HG02678 (cell line): Measurements from ENCODE around the gene CCND1.
"Not testable (repeated sequence)": the region's sequence is repeated elsewhere in the genome, so short reads cannot be mapped to it uniquely, and the experiment has no call there.

Source experiments
- ATAC-seq: cut with Tn5 transposase; IDR thresholded peaks from one replicate; pipeline ENCODE4 v1.9.1; 2021; ENCODE audit warnings: mild to moderate bottlenecking, moderate library complexity; ENCODE audit not compliant: unreplicated experiment

The CCND1 gene

GRCh38 chr11:69617682-69618081 is 23.3 kb upstream of the CCND1 start:
- ATAC-seq, result no peak

GRCh38 chr11:69618237-69618636 is 22.7 kb upstream of the CCND1 start:
- ATAC-seq, result no peak

- no peak for ATAC-seq
These were observed 20.2 kb upstream of the CCND1 start for GRCh38 chr11:69620683-69621290.

GRCh38 chr11:69622097-69622681 is 18.8 kb upstream of the CCND1 start:
- not testable (repeated sequence) for ATAC-seq

GRCh38 chr11:69624293-69624692 is 16.7 kb upstream of the CCND1 start:
- ATAC-seq, result no peak

- no peak for ATAC-seq
These were observed 15.5 kb upstream of the CCND1 start for GRCh38 chr11:69625476-69625875.

GRCh38 chr11:69627551-69627950 is 13.4 kb upstream of the CCND1 start:
- no peak for ATAC-seq

GRCh38 chr11:69630017-69630416 is 10.9 kb upstream of the CCND1 start:
- ATAC-seq, result no peak

- ATAC-seq, result no peak
These were observed 10.5 kb upstream of the CCND1 start for GRCh38 chr11:69630424-69630823.

- no peak for ATAC-seq
These were observed 8.1 kb upstream of the CCND1 start for GRCh38 chr11:69632900-69633299.

- ATAC-seq, result no peak
These were observed 6.9 kb upstream of the CCND1 start for GRCh38 chr11:69634069-69634468.

GRCh38 chr11:69634590-69634989 is 6.4 kb upstream of the CCND1 start:
- ATAC-seq, result no peak

- no peak for ATAC-seq
These were observed 5.8 kb upstream of the CCND1 start for GRCh38 chr11:69635195-69635594.

- no peak for ATAC-seq
These were observed 5.0 kb upstream of the CCND1 start for GRCh38 chr11:69635804-69636511.

- no peak for ATAC-seq
These were observed 4.3 kb upstream of the CCND1 start for GRCh38 chr11:69636512-69637197.

- no peak for ATAC-seq
These were observed 3.6 kb upstream of the CCND1 start for GRCh38 chr11:69637198-69637940.

GRCh38 chr11:69637941-69638871 is 2.8 kb upstream of the CCND1 start:
- ATAC-seq, result no peak

- ATAC-seq, result no peak
These were observed 1.8 kb upstream of the CCND1 start for GRCh38 chr11:69638941-69639681.

GRCh38 chr11:69639831-69640230 is 1.1 kb upstream of the CCND1 start:
- no peak for ATAC-seq
